GM12878 (cell line): ENCODE results near the gene MAN1B1.

Experiments
- BACH1 ChIP-seq: fragments of 450-650 bp; IDR thresholded peaks from 2 replicates; pipeline ENCODE4 v1.6.1; 2017; ENCODE audit warnings: mild to moderate bottlenecking, borderline replicate concordance
- CBFB ChIP-seq: IDR thresholded peaks from 2 replicates; pipeline ENCODE4 v1.6.1; 2016; ENCODE audit warnings: antibody characterized with exemption, low read depth
- CBX3 ChIP-seq: fragments of 200-600 bp; sonication (generic); IDR thresholded peaks from 2 replicates; pipeline ENCODE4 v1.6.1; 2016; ENCODE audit warnings: low read depth, borderline replicate concordance
- EZH2 ChIP-seq: IDR thresholded peaks from 2 replicates; pipeline ENCODE4 v1.6.1; 2012; ENCODE audit warnings: low read depth, mild to moderate bottlenecking, control low read depth, inconsistent platforms, low read length, borderline replicate concordance; ENCODE audit not compliant: control insufficient read depth
- MTA2 ChIP-seq: fragments of 450-650 bp; IDR thresholded peaks from 2 replicates; pipeline ENCODE4 v1.6.1; 2016; ENCODE audit warnings: low read depth, mild to moderate bottlenecking, moderate library complexity
- NFYB ChIP-seq: IDR thresholded peaks from 2 replicates; pipeline ENCODE4 v1.6.1; 2011; ENCODE audit warnings: low read depth, mild to moderate bottlenecking, low read length, improper control_type of control experiment, moderate library complexity; ENCODE audit not compliant: insufficient read depth
- POLR2A ChIP-seq: IDR thresholded peaks from 2 replicates; pipeline ENCODE4 v1.6.1; 2011; ENCODE audit warnings: low read depth, mild to moderate bottlenecking, low read length
- SP1 ChIP-seq: IDR thresholded peaks from one replicate; pipeline ENCODE4 v1.6.1; 2011; ENCODE audit warnings: low read depth, low read length
- TF ChIP-seq, protein P1 (sequence below): IDR thresholded peaks from 2 replicates; pipeline ENCODE4 v1.6.1; 2012; ENCODE audit warnings: mild to moderate bottlenecking, low read depth, low read length
- TF ChIP-seq, protein P2 (sequence below): fragments of 450-650 bp; IDR thresholded peaks from 2 replicates; pipeline ENCODE4 v1.6.1; 2016; ENCODE audit warnings: mild to moderate bottlenecking, moderate library complexity, borderline replicate concordance

DNA sequence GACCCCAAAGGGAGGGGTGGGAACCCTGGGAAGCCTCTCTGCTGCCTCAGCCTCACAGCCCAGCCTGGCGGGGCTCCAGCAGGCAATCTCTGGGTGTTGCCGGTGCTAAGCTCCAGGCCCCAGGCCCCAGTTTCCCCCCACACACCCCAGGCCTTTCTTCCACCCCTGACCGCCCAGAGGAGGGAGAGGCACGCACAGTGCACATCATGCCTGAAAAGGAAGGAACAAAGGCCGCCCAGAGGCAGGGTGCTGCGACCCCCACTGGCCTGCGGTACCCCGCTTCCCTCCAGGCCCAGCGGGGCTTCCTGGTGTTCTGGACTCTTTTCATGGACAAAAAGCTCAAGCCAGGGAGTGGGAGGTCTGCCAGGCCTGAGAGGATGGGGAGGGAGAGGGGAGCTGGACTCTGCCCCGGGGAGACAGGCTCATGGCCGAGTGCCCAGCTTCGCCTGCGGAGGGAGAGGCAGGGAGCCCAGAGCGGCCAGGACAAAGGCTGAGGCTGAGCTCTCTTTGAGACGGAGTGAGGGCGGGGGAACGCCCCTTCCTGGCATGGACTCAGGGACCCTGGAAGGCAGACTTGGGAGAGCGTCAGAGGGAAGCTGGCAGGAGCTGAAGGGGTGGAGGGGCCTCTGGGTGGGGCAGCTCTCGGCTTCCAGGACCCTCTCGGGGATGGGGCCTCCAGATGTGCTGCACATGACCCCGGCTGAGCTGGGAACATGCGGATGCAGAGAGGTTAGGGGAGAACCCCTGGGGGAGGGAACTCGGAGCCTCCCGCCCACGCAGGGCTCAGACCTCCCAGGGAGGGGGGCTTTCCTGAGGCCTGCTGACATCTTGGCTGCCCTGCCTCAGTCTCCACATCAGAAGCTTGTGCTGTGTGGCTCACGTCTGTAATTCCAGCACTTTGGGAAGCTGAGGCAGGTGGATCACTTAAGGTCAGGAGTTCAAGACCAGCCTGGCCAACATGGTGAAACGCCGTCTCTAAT lies 31.1 kb upstream of the MAN1B1 start:
- TF ChIP-seq EZH2: no peak
- no peak for TF ChIP-seq BACH1
- no peak for TF ChIP-seq CBFB
- TF ChIP-seq NFYB: no peak
- no peak for TF ChIP-seq CBX3
- TF ChIP-seq, protein P1, sequence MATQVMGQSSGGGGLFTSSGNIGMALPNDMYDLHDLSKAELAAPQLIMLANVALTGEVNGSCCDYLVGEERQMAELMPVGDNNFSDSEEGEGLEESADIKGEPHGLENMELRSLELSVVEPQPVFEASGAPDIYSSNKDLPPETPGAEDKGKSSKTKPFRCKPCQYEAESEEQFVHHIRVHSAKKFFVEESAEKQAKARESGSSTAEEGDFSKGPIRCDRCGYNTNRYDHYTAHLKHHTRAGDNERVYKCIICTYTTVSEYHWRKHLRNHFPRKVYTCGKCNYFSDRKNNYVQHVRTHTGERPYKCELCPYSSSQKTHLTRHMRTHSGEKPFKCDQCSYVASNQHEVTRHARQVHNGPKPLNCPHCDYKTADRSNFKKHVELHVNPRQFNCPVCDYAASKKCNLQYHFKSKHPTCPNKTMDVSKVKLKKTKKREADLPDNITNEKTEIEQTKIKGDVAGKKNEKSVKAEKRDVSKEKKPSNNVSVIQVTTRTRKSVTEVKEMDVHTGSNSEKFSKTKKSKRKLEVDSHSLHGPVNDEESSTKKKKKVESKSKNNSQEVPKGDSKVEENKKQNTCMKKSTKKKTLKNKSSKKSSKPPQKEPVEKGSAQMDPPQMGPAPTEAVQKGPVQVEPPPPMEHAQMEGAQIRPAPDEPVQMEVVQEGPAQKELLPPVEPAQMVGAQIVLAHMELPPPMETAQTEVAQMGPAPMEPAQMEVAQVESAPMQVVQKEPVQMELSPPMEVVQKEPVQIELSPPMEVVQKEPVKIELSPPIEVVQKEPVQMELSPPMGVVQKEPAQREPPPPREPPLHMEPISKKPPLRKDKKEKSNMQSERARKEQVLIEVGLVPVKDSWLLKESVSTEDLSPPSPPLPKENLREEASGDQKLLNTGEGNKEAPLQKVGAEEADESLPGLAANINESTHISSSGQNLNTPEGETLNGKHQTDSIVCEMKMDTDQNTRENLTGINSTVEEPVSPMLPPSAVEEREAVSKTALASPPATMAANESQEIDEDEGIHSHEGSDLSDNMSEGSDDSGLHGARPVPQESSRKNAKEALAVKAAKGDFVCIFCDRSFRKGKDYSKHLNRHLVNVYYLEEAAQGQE: no peak
- TF ChIP-seq POLR2A: no peak
- TF ChIP-seq MTA2: no peak
- TF ChIP-seq SP1: no peak
- TF ChIP-seq, protein P2, sequence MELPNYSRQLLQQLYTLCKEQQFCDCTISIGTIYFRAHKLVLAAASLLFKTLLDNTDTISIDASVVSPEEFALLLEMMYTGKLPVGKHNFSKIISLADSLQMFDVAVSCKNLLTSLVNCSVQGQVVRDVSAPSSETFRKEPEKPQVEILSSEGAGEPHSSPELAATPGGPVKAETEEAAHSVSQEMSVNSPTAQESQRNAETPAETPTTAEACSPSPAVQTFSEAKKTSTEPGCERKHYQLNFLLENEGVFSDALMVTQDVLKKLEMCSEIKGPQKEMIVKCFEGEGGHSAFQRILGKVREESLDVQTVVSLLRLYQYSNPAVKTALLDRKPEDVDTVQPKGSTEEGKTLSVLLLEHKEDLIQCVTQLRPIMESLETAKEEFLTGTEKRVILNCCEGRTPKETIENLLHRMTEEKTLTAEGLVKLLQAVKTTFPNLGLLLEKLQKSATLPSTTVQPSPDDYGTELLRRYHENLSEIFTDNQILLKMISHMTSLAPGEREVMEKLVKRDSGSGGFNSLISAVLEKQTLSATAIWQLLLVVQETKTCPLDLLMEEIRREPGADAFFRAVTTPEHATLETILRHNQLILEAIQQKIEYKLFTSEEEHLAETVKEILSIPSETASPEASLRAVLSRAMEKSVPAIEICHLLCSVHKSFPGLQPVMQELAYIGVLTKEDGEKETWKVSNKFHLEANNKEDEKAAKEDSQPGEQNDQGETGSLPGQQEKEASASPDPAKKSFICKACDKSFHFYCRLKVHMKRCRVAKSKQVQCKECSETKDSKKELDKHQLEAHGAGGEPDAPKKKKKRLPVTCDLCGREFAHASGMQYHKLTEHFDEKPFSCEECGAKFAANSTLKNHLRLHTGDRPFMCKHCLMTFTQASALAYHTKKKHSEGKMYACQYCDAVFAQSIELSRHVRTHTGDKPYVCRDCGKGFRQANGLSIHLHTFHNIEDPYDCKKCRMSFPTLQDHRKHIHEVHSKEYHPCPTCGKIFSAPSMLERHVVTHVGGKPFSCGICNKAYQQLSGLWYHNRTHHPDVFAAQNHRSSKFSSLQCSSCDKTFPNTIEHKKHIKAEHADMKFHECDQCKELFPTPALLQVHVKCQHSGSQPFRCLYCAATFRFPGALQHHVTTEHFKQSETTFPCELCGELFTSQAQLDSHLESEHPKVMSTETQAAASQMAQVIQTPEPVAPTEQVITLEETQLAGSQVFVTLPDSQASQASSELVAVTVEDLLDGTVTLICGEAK: no peak
